ENCODE results near the gene MAMLD1.

MAMLD1 gene

DNA sequence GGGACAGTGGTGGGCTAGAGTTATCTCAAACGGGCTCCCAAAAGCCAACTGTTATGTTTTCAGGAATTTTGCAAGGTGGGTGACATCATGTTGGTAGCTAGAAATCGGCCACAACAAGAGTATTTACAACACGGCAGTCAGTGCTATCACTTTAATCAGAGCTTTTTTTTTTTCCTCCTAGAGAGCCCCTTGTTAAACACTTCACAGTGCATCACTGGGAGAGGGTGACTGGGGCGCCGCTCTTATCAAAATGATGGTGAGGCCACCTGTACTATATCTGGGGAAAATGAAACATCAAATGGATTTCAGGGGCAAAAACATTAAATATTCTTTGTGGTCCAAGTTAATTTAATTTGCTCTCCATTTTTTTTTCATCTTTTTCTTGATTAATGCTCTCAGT is 44.9 kb downstream of the MAMLD1 start:
- no peak for DNase-seq

DNA sequence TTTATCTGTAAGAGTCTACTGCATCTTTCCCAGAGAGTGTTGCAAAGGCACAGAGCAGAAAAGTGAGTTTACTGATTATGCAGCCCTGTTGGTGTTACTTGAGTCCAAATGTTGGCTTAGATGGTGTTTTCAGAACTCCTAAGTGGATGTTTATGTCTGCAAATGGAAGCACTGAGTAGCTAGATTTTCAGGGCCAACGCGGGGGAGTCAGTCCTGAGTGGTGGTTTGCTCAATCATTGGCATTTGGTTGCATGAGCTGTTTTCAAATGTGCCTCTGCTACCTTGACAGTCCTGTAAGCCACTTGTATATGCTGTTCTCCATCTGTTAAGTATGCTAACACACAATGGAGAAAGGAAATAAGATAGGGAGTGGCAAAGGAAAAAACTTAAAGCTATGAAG is 45.4 kb downstream of the MAMLD1 start:
- no peak for DNase-seq

DNA sequence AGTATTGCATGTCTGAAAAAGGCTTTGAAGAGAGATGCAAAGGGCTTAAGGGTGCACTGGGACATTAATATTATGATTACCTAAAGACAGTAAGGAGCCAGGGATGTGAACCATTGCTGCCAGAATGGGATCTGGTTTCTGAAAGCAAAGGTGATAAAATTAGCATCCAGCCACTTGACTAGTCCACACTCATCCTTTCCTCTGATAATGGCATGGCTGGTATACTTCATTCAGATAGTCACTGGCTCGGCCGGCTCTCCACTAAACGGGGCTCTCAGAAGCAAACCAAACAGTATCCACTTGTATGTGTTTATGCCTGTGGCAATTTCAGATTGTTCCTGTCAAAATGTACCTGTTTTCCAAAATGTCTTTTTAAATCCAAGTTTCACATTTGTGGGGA is 46.4 kb downstream of the MAMLD1 start:
- DNase-seq, result no peak

DNA sequence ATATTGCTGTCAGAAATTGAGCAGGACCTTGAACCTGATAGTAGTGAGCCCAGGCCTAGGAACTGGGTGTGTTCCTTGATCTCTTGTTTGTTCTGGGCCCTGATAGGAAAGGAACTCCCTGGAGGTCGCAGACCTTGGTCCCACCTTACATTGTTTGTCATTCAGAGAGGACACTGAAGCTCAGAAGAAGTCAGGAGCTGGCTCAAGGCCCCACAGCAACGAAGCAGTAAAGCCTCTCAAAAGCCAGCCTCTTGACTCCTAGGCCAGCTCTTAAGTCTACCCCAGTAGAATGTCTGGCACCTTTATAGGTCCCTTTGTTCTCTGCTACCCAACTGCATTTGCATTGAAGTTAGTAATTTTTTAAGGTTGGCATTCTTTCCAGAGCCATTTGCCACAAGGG is 46.8 kb downstream of the MAMLD1 start:
- no peak for DNase-seq

DNA sequence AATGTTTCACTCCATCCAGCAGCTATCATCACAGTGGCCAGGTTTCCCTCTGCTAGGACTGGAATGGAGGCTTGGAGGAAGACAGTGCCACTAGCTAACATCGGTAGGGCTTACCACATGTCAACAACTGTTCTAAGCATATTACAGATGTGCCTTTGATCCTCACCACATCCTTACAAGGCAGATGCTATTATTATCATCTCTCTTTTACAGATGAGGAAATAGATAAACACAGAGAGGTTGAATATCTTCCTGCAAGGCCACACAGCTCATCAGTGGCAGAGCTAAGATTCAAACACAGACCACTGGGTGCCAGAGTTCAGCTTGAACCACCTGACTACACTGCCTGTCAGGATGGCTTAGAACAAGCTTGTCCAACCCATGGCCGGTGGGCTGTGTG is 47.4 kb downstream of the MAMLD1 start:
- no peak for DNase-seq

DNA sequence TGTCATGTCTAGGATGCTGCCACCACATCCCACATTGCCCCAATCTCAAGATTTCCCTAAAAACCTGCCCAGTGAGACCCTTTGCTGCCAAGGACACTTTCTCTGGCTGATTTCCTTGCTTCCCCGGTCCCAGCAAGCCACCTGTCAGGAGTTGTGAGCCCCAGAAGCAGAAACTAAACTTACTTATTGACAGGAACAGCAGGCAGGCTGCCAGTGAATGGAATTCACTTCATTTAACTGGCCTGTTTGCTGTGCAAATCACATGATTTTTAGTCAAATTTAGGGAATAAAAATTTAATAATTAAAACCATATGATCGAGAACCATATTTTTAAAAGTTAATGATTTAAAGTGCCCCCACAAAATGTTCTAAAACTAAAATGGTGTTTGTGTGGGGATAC is 48.5 kb downstream of the MAMLD1 start:
- DNase-seq, result no peak

DNA sequence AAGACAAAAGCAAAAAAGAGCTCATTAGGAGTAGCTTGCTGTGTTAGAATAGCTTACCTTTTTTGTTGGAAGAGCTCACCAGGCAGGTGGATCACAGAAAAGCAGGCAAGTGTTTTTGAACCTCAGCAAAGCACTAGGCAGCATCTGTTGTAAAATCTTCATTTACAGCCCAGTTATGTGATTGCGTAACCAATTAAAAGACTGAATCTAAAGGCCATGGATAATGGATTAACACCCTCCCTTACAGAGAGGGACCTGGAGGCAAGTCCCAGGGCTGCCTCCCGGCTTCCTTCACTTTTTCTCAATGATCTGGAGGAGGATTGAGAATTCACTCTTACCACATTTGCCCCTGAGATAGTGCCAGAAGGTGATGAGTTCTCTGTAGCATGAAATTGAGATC is 51.1 kb downstream of the MAMLD1 start:
- no peak for DNase-seq

DNA sequence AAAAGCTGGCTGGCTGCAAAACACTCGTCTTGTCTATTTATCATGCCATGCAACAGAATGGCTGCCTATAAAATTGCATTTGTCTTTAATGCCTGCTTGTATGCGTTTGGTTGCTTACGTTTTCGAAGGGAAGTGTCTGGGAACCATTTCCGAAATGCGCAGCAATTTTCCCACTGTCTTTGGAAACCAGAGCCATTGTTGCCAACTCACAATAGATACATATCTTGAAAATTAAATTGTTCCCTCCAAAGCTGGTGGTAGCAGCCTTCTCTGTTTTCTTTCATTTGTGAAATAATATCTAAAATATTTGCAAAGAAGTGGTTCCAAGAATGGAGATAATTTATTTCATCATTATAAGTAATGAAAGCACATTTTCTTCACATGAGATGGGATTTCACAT is 53.4 kb downstream of the MAMLD1 start:
- DNase-seq, result no peak

DNA sequence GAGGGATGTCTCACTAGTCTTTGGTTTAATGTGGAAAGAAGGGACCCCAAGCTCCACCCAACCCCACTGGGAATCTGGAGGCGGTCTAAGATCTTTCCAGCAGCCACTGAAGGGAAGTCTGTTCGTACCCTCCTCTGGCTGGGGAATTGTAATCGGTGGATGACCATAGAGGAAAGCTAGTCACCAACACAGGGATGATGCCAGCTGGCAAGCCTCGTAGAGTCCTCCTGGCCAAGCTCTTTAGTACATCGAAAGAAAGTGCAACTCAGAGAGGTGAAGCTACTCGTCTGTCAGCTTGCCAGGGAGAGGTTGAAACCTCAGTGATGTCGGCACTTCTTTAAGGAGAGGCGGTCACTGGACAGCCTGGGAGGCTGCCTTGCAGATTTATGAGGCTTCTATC is 58.7 kb downstream of the MAMLD1 start:
- no peak for DNase-seq

DNA sequence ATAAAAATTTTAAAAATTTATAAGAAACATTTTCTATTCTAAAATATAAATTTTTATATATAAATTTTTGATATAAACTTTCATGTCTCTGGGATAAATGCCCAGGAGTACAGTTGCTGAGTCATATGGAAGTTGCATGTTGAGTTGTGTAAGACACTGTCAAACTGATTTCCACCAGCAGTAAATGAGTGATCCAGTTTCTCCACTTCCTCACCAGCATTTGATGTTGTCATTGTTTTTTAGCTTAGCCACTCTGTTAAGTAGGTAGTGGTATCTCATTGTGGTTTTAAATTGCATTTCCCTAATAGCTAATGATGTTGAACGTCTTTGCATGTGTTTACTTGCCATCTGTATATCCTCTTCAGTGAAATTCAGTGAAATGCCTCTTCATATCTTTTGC is 66.5 kb downstream of the MAMLD1 start:
- no peak for DNase-seq

DNA sequence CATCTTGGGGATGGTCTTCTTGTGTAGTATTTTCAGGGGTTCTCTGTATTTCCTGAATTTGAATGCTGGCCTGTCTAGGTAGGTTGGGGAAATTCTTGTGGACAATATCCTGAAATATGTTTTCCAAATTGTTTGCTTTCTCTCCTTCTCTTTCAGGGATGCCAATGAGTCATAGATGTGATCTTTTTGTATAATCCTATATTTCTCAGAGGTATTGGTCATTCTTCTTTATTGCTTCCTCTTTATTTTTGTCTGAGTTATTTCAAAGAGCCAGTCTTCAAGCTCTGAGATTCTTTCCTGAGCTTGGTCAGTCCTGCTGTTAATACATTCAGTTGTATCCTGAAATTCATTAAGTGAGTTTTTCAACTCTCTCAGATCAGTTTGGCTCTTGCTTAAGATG is 73.1 kb downstream of the MAMLD1 start:
- no peak for DNase-seq

DNA sequence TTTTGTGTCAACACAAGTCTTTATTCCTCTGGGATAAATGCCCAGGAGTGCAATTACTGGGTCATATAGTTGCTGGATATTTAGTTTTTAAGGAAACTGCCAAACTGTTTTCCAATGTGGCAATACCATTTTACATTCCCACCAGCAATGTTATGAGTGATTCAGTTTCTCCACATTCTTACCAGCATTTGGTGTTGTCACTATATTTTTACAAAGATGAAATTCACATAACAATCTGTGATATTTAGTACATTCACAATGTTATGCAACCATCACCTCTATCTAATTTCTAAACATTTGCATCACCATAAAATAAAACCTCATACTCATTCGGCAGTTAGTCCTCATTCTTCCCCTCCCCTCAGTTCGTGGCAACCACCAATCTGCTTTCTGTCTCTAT is 75.0 kb downstream of the MAMLD1 start:
- DNase-seq, result no peak

DNA sequence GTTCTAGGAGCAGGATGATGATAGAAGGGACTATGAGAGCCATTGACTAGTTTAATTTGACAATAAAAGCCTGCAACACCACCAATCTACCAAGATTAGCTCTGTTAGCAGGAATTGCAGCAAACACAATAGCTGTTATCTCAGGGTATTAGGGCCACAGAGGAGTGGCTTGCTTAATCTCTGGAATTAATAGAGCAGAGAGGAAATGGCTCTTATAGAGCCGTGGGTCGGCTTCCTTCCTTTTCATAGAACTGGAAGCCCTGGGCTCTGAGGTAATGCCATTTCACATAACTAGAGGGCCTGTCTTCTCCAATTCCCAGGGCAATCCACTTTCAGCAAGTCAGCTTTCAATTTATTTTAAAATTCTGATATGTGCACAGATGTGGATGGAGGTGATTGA is 83.0 kb downstream of the MAMLD1 start:
- no peak for DNase-seq

DNA sequence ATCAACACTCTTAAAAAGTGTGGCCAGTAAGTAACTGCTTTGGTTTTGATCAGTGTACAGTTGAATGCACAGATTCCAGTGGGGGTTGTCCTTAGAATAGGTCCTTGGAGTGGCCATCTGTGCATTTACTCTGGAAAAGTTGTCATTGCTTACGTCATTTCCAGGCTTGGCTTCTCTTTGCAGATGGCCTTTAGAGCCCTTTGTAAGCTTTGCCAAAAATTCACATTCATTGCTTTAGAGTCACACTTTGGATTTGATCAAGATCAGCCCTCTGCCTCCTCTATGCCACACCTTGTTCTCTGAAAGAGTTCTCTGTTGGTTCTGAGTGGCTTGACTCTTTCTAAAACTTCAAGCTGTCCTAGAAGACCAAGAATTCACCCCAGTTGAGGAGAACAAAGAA is 83.9 kb downstream of the MAMLD1 start:
- DNase-seq, result no peak

DNA sequence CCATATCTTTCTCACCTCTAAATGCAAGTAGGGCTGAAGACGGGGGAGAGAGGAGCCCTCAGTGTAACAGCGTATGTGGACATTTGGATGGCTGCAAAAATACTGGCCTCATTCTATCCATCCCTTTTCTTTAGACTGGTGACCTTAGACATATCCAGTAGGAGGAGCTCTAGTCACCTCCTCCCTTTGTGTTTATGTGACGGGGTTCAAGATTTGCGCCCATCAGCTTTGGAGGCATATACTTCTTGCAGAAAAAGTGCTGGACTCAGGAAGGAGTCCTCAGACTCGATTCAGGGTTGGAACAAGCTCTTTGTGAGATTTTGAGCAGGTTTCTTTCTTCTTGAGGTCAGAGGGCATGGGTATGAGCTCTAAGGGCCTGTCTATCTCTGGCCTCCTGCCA is 86.2 kb downstream of the MAMLD1 start:
- no peak for DNase-seq

DNA sequence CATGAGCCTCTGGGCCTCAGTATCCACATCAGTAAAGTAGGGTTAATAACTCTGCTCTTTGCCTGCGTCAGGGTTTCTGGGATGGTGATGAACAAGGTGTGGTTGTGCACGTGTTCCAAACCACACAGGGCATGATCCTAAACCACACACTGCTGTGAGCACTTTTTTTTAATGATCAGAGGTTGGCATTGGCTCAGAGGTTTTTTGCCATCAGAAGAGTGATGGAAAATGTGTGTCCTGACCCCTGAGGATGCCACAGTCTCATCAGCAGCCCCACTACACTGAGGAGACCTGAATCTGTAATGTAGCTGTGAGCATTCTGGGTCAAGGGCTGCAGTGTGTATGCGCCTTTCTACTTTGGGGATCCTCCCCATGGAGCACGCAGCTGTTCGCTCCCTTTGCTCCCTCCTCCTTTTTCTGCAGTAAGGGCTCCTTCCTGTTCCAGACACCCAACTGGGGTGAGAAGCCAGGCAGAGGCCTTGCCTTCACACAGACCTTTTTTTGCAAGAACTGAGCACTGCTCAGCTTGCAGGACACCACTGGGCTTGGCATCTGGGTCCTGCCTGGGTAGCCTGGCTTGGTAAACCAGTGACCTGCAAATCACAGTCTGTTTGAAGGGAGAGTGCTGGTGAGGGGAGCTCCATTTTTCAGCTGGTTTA is 87.5 kb downstream of the MAMLD1 start:
- DNase-seq, result no peak

DNA sequence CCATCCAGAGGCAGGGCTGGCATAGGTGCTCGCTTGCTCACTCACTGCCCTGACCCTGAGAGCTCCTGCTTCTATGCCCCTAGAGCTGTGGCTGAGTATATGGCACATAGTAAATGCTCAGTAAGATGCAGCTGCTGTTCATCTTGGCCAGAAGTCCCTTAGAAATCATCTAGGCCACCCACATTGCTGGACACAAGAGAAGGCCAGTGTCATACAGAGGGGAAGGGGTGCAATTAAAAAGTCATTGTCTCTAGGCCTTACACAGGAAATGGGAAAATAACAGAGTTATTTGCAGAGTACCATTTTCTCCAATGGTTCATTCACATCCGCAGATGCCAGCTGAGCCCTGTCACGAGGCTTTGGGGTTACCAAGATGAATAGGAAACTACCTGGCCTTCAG is 88.8 kb downstream of the MAMLD1 start:
- no peak for DNase-seq

DNA sequence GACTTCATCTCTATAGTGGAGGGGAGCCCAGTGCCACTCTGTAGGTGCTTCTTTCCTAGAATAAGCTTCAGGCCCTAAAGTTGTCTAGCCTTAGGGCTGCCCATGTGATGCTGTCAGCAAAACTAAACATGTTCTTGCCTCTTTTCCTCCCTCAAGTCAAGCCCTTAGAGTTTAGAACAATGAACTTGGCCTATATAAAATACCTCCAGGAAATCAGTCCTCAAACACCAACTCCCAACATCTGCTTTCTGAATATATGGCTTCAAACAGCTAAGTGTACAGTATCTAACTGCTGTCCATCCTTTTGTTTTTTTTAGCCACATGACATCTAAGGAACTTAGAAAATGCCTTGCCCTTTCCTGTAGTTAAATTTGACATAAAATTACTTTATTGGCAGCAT is 91.0 kb downstream of the MAMLD1 start:
- no peak for DNase-seq

DNA sequence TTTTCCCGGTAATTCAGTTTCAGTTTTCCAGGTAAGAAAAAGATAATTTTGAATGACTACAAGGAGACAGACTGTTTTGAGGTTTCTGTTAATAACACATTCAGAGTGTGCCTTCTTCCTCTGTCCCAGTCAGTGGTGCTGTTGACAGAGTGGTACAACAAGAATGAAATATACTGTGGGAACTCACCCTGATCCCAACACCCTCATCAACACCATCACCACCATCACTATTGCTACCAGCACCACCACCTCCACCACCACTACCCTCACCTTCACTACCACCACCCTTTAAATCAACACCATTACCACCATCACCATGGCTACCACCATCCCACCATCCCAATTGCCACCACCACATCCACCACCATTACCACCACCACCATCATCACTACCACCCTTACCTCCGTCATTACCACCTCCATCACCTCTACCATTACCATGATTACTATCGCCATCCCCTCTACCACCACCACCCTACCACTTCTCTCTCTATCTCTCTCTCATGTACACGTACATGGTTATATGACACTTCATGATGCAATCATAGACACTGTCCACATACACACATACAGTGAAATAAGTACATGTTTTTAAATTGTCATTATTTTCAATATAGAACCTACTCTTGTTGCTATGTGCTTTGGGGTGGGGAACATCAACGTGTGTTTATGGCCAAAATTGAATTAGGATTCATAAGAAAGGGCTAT is 91.5 kb downstream of the MAMLD1 start:
- DNase-seq, result no peak

DNA sequence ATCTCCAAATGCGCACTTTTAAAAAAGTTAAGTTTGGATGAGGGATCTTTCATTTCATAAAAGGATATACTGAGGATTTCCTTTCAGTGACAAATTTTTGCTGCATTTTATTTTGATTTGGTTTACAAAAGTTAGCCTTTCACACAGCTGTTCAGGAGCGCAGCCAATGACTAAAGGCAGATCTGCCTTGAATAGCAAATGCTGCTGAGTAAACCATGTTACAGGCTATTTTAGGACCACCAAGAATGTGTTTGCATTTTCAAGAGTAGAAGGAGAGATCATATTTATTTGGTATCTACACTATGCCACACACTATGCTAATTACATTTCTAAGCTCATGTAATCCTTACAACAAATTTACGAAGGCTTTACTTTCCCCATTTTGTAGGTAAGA is 92.1 kb downstream of the MAMLD1 start:
- DNase-seq, result no peak

DNA sequence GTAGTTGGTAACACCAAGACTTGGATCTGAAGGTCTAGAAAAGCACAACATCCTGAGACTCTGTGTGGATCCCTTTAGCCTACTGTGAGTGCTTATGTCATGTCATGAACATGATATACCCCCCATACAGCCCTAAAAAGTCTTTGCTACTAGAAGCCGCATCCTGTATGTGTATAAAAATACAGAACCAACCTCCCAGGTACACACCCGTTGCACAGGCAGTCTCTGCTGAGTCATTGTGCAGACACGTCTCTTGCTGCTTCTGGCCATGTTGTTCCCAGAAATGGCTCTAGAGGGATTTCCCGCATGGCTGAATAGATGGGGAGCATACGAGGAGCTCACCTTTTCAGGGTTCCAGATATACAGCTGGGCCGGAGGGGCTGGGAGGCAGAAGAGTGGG is 93.3 kb downstream of the MAMLD1 start:
- DNase-seq, result no peak

DNA sequence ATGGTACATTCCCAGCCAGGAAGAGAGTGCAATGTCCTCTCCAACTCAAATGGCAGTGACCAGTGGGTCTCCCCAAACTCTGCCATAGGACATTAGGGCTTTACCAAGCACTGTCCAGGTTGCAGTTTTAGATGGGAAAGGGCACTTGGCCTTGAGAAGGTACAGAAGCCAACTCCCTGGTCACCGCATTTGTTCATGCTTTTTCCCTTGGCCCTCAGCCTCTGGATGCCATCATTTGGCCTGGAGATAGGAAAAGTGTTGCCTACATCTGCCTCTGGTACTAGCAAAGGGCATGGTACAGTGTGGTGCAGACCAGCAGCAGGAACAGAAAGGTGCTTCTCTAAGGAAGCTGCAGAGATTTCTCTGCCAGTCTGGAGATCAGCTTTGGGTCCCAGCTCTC is 93.8 kb downstream of the MAMLD1 start:
- DNase-seq, result no peak

DNA sequence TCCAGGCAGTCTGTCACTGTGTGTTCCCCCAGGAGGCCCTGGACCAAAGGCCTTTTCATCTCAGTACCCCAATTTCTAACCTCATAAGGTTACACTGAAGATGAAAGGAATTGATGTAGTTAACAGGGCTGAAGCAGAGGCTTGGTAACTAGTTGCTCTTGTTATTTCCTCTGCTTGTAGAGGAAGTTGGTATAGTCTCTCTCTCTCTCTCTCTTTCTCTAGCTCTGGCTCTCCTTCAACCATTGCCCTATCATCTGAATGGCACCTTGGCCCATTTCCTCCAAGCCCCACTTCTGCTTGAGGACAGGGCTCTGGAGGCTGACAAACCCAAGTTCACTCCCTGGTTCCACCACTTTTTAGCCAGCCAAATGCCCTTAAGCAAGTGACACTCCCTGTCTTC is 96.1 kb downstream of the MAMLD1 start:
- DNase-seq, result no peak

DNA sequence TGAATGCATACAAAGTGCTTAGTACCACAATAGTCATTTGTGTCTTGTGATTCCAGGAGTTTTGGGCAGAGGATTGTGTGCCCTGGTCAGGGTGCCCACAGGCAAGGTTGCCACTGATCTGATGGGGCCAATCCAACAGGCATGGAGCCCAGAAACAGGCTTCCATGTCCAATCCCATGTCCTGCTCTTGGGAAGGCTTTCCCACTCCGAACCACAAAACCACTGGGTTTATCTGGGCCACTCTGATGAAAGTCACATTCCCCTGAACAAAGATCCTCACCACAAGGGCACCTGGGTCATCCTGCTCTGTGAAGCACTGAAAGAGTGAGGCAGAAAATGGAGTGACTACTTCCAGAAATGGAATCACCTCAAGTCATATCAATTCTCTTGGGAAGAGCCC is 96.9 kb downstream of the MAMLD1 start:
- DNase-seq, result no peak

DNA sequence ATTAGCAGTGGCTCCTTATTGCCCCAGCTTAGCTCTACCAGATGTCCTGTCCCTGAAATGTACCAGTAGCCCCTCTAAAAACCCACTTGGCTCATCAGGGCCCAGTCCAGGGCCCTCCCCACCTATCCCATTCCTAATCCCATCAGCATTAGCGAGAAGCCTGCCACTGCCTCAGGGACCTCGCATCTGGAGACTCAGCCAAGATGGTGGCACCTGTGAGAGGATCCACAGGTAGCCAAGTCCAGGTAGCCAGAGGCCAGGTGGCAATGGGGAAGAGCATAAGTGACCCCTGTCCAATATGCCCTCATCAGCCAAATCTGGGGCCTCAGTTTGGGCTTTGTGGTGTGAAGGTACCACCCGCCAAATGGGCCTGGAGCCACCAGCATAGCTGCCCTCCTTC is 97.7 kb downstream of the MAMLD1 start:
- no peak for DNase-seq
